K562 (cell line): ENCODE results near the gene STX1A. TPM values are rescaled to one million over a fixed set of nuclear protein-coding genes. Genes with fewer than 3 reads are reported as not detected.

Experiments
- CAMTA2 ChIP-seq: fragments of 250-450 bp; sonication (Bioruptor Pico); conservative IDR thresholded peaks from 2 replicates; pipeline ENCODE4 v1.5.1; 2022
- GTF2F1 ChIP-seq: IDR thresholded peaks from 2 replicates; pipeline ENCODE4 v1.6.1; 2011; ENCODE audit warnings: low read depth, low read length, improper control_type of control experiment
- KLF13 ChIP-seq: fragments of 450-650 bp; IDR thresholded peaks from 2 replicates; pipeline ENCODE4 v1.6.1; 2016; ENCODE audit warnings: missing genetic modification characterization, low read depth, mild to moderate bottlenecking, missing compliant biosample characterization, moderate library complexity, borderline replicate concordance
- MLLT1 ChIP-seq, 2 experiments: fragments of 450-650 bp; IDR thresholded peaks; 2 replicates each; pipeline ENCODE4 v1.6.1; 2016
- NBN ChIP-seq: fragments of 450-650 bp; IDR thresholded peaks from 2 replicates; pipeline ENCODE4 v1.6.1; 2016; ENCODE audit warnings: low read depth, mild to moderate bottlenecking
- NCOR1 ChIP-seq: fragments of 450-650 bp; IDR thresholded peaks from 2 replicates; pipeline ENCODE4 v1.6.1; 2016; ENCODE audit warnings: mild to moderate bottlenecking, moderate library complexity
- NFATC3 ChIP-seq: fragments of 450-650 bp; IDR thresholded peaks from 2 replicates; pipeline ENCODE4 v1.6.1; 2017; ENCODE audit warnings: mild to moderate bottlenecking
- POU5F1 ChIP-seq: fragments of 150-350 bp; IDR thresholded peaks from 2 replicates; pipeline ENCODE4 v1.6.1; 2014; ENCODE audit warnings: borderline replicate concordance, low read length, low read depth, mild to moderate bottlenecking; ENCODE audit not compliant: partially characterized antibody
- RERE ChIP-seq: sonication (generic); formaldehyde crosslinking; IDR thresholded peaks from 2 replicates; pipeline ENCODE4 v1.8.0; 2023; ENCODE audit warnings: missing genetic modification reagents, mild to moderate bottlenecking, borderline replicate concordance
- SP1 ChIP-seq: sonication (generic); formaldehyde crosslinking; IDR thresholded peaks from 2 replicates; pipeline ENCODE4 v1.8.1; 2022; ENCODE audit warnings: mild to moderate bottlenecking, missing genetic modification reagents
- STAT6 ChIP-seq: sonication (generic); formaldehyde crosslinking; IDR thresholded peaks from 2 replicates; pipeline ENCODE4 v1.8.1; 2023; ENCODE audit warnings: mild to moderate bottlenecking, missing genetic modification reagents
- TAF1 ChIP-seq: IDR thresholded peaks from 2 replicates; pipeline ENCODE4 v1.6.1; 2011; ENCODE audit warnings: mild to moderate bottlenecking, low read length, moderate library complexity; ENCODE audit not compliant: insufficient read depth, control insufficient read depth, severe bottlenecking; ENCODE audit errors: extremely low read depth
- TRIM28 ChIP-seq: fragments of 450-650 bp; IDR thresholded peaks from 2 replicates; pipeline ENCODE4 v1.6.1; 2017
- U2AF1 ChIP-seq: fragments of 200-400 bp; formaldehyde crosslinking; optimal IDR thresholded peaks from 2 replicates; pipeline ENCODE3; 2017; ENCODE audit warnings: mild to moderate bottlenecking, low read depth, low read length, moderate library complexity
- ZC3H8 ChIP-seq: fragments of 450-650 bp; IDR thresholded peaks from 2 replicates; pipeline ENCODE4 v1.6.1; 2017
- ZNF133 ChIP-seq: fragments of 250-450 bp; sonication (Bioruptor Pico); IDR thresholded peaks from 2 replicates; pipeline ENCODE4 v1.4.0; 2020; ENCODE audit warnings: mild to moderate bottlenecking
- polyA plus RNA-seq, 8 experiments: library from polyadenylated mRNA; depleted of rRNA in 4 of 8; stranded (reverse) in 5 of 8; unstranded in 3 of 8; fragments of >200 nt; fragmentation: Nextera tagmentation in 2 of 8; fragmentation: Illumina TruSeq in 1 of 8; extraction: Ambion mirVana in 2 of 8; extraction: Trizol in 1 of 8; gene quantifications; 2 replicates each; pipeline versions ENCODE4 v1.2.1 to v1.2.3, GENCODE V29; 2011 to 2014; ENCODE audit warnings: inconsistent platforms in 1 of 8, missing spikeins in 1 of 8
- total RNA-seq, 7 experiments: library from RNA; depleted of rRNA in 6 of 7; stranded (reverse); fragments of >200 nt in 6 of 7; fragmentation: Illumina TruSeq in 2 of 7; extraction: Trizol in 2 of 7; gene quantifications; 2 replicates each; pipeline versions ENCODE4 v1.2.1 to v1.2.3, GENCODE V29; 2011 to 2021; ENCODE audit warnings: low replicate concordance in 1 of 7

Gene STX1A
- total and polyA plus RNA-seq, 9 of the 15 experiments (the other 6 are each of a cell fraction or from before 2014, with no cell fraction given) = 0.04 to 15.1 (median 6.3) TPM

- TF ChIP-seq MLLT1 (IDR thresholded peaks at IDR 0.05) (no peak), STAT6 (CRISPR knock-in tag) (0 out of 2 replicates have a peak, but pooled peaks have one; percentile 85), NCOR1 (peak; percentile 16; the same call in 1 of the 2 replicates), NBN (0 out of 2 replicates have a peak, but pooled peaks have one; percentile 31), ZNF133 (CRISPR knock-in tag) (no peak), KLF13 (peak; percentile 90), TAF1 (peak; percentile 46), U2AF1 (peak; percentile 95), TRIM28 (0 out of 2 replicates have a peak, but pooled peaks have one; percentile 60), SP1 (CRISPR knock-in tag) (peak; percentile 64; the same call in 1 of the 2 replicates), RERE (CRISPR knock-in tag) (0 out of 2 replicates have a peak, but pooled peaks have one; percentile 50), CAMTA2 (CRISPR knock-in tag) (no peak), NFATC3 (no peak), POU5F1 (no peak), GTF2F1 (no peak), ZC3H8 (peak; percentile 32; the same call in 1 of the 2 replicates)
Measured at GRCh38 chr7:73667344-73668102, 51.9 kb downstream of the STX1A start, which contains the start of gene VPS37D (continued).
